Left renal pelvis (tissue), 4 donors: ENCODE measurements around the gene GTF3C4. TPM values are rescaled to one million over a fixed set of nuclear protein-coding genes. Genes with fewer than 3 reads are reported as not detected.

Experiments used
- DNase-seq, 4 donors: peaks; one replicate each; pipeline ENCODE4 v3.0.0-alpha.2; 2013; ENCODE audit warnings: low read depth in 4 of 4, low spot score in 3 of 4
- polyA plus RNA-seq, 4 donors: library from polyadenylated mRNA; unstranded; fragments of 120-200 nt; gene quantifications; one replicate each; pipeline ENCODE4 v1.2.1, GENCODE V29; 2013; ENCODE audit not compliant: insufficient read length in 4 of 4

Gene GTF3C4
- 10 to 100 TPM; 23.3 to 28.3 (median 26.2) TPM for polyA plus RNA-seq

GRCh38 chr9:132670457-132671391, at the start of gene GTF3C4:
Gene GTF3C4, plus strand, starts transcription at chr9:132670464. Its CDS starts 135 bp downstream, at chr9:132670599.
- DNase-seq = no peak

- peak; percentile 7 to 22 (median 8) for DNase-seq
Measured at GRCh38 chr9:132622159-132622558, 48.1 kb upstream of the GTF3C4 start.

- DNase-seq = no peak
Measured at GRCh38 chr9:132626285-132626684, 44.0 kb upstream of the GTF3C4 start.

- DNase-seq = no peak
Measured at GRCh38 chr9:132627106-132627505, 43.2 kb upstream of the GTF3C4 start.

- no peak for DNase-seq
Measured at GRCh38 chr9:132627594-132627993, 42.7 kb upstream of the GTF3C4 start.

GRCh38 chr9:132628746-132629145, 41.5 kb upstream of the GTF3C4 start:
- no peak for DNase-seq

- DNase-seq = no peak
Measured at GRCh38 chr9:132630116-132630515, 40.1 kb upstream of the GTF3C4 start.

GRCh38 chr9:132630811-132631210, 39.5 kb upstream of the GTF3C4 start:
- no peak for DNase-seq

- no peak for DNase-seq
Measured at GRCh38 chr9:132631280-132631679, 39.0 kb upstream of the GTF3C4 start.

- no peak for DNase-seq
Measured at GRCh38 chr9:132631685-132632084, 38.6 kb upstream of the GTF3C4 start.

- no peak for DNase-seq
Measured at GRCh38 chr9:132632413-132633129, 37.7 kb upstream of the GTF3C4 start.

- no peak for DNase-seq
Measured at GRCh38 chr9:132634327-132634726, 35.9 kb upstream of the GTF3C4 start.

- no peak for DNase-seq
Measured at GRCh38 chr9:132637351-132637750, 32.9 kb upstream of the GTF3C4 start.

GRCh38 chr9:132637801-132638200, 32.5 kb upstream of the GTF3C4 start:
- DNase-seq = no peak

GRCh38 chr9:132638240-132638639, 32.0 kb upstream of the GTF3C4 start:
- DNase-seq = no peak

GRCh38 chr9:132639322-132639721, 30.9 kb upstream of the GTF3C4 start:
- DNase-seq = no peak

GRCh38 chr9:132641216-132641615, 29.0 kb upstream of the GTF3C4 start:
- DNase-seq = no peak

GRCh38 chr9:132644251-132644650, 26.0 kb upstream of the GTF3C4 start:
- DNase-seq = no peak

GRCh38 chr9:132645306-132645705, 25.0 kb upstream of the GTF3C4 start:
- DNase-seq = no peak

- DNase-seq = no peak
Measured at GRCh38 chr9:132645711-132646110, 24.6 kb upstream of the GTF3C4 start.

GRCh38 chr9:132646726-132647125, 23.5 kb upstream of the GTF3C4 start:
- no peak for DNase-seq

GRCh38 chr9:132647355-132647754, 22.9 kb upstream of the GTF3C4 start:
- no peak for DNase-seq
